Mammary epithelial cell (primary cell): ENCODE measurements around the gene ANKRD1.
"Not testable (repeated sequence)": the region's sequence is repeated elsewhere in the genome, so short reads cannot be mapped to it uniquely, and the experiment has no call there.

Experiments used
- EZH2 ChIP-seq: IDR thresholded peaks from 2 replicates; pipeline ENCODE4 v1.6.1; 2012; ENCODE audit warnings: low read length, inconsistent platforms, borderline replicate concordance
- TF ChIP-seq, protein P1 (sequence below), 2 donors: IDR thresholded peaks in 1 of 2; conservative IDR thresholded peaks in 1 of 2; 2 replicates each; pipeline ENCODE4 v1.5.1; 2011 to 2012; ENCODE audit warnings: inconsistent platforms in 2 of 2, low read length in 2 of 2, mild to moderate bottlenecking in 2 of 2, control low read depth in 1 of 2, low read depth in 1 of 2; ENCODE audit not compliant: insufficient read depth in 1 of 2; ENCODE audit errors: extremely low read depth in 1 of 2

- TF ChIP-seq, protein P1, sequence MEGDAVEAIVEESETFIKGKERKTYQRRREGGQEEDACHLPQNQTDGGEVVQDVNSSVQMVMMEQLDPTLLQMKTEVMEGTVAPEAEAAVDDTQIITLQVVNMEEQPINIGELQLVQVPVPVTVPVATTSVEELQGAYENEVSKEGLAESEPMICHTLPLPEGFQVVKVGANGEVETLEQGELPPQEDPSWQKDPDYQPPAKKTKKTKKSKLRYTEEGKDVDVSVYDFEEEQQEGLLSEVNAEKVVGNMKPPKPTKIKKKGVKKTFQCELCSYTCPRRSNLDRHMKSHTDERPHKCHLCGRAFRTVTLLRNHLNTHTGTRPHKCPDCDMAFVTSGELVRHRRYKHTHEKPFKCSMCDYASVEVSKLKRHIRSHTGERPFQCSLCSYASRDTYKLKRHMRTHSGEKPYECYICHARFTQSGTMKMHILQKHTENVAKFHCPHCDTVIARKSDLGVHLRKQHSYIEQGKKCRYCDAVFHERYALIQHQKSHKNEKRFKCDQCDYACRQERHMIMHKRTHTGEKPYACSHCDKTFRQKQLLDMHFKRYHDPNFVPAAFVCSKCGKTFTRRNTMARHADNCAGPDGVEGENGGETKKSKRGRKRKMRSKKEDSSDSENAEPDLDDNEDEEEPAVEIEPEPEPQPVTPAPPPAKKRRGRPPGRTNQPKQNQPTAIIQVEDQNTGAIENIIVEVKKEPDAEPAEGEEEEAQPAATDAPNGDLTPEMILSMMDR (conservative IDR thresholded peaks at IDR 0.05 in 1 of 2, IDR thresholded peaks at IDR 0.05 in 1 of 2; ENCODE audit: extremely low read depth in 1 of 2, insufficient read depth in 1 of 2, low read depth in 1 of 2, low read length in 2 of 2), result not testable (repeated sequence)
- not testable (repeated sequence) for TF ChIP-seq EZH2
These were observed 22.1 kb upstream of the ANKRD1 start for GRCh38 chr10:90942980-90943379.
